DLD1 (cell line): ENCODE results near the gene CARD9.
"Not testable (repeated sequence)": the region's sequence is repeated elsewhere in the genome, so short reads cannot be mapped to it uniquely, and the experiment has no call there.

Experiments used
- in situ Hi-C: cut with HindIII; loops from 2 replicates; pipeline ENCODE4 v1.10.0; 2017; ENCODE audit warnings: low sequenced_read_pairs

The CARD9 gene

GRCh38 chr9:136364942-136365774 lies 8.3 kb downstream of the CARD9 start:
- in situ Hi-C loops: no loop called here

DNA sequence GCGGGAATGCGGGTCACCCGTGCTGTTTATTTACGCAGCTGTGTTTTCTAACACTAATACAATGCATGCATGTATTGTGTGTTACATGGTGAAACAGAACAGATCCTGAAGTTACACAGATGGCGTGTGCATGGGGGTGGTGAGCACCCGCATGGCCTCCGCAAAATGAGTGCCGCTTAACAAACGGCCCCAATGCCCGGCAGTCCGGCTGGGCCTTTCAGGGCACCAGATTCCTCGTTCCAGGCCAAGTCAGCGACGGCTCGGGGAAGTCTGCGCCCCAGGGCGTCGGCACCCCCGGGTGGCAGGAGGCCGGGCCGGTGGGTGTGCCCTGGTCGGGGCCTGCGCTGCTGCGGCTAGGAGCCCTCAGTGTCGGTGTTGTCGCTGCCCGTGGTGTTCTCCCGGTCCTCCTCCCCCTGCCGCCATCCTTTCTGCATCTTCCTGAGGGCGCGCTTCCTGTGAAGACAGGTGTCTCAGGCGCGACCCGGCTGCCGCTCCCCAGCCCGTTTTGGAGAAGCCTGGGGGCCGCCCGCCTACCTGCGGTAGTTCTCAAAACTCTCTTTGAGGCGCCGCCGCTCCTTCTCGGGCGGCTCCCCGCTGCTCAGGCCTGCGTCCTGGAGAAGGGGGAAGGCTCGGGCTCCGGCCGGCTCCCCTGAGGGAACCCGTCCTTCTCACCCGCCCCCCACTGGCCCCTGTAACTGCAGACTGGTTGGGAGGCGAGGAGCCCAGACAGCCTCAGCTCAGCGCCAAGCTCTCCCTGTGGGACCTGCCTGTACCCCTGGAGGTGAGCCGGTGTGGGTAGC lies 9.3 kb downstream of the CARD9 start:
- in situ Hi-C loops: no loop called here

DNA sequence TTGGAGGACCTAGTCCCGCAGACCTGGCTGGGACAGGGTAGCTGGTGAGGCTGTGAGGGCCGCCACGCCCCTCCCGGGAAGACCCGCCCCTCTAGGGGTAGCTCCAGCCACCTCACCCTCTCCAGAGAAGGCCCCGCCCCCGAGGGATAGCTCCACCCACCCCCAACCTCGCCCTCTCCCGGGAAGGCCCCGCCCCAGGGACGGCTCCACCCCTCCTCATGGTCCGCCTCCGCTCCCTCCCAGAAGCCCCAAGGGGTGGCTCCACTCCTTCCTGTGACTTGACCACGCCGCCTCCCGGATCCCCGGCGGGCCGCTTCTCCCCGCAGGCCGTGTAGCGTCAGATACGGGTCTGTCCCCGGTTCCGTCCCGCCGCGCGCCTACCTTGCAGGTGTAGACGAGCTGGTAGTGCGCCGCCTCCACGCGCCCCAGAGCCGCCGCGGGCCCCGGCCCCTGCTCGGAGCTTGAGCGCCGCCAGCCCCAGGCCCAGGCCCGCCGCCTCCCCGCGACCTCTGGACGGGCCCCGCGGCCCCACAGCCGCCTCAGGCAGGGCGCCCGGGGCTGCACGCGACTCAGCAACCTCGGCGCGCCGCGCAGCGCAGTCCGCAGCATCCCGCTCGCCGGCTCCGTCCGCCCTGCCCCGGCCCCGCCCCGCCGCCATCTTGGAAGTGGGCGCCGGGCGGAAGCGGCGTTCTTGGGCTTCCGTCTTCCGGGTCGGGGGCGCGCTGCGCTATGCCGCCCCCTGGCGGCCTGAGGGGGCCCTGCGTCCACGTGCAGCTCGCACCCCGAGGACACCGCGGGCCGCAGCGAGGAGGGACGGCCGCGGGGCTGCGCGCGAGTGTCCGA lies 10.1 kb downstream of the CARD9 start, which contains the start of gene DNLZ:
TSS of gene DNLZ (minus strand) at position 639 of the 843 bp plus-strand sequence. CDS start at position 609, 30 bp downstream.
- in situ Hi-C loops: no loop called here

DNA sequence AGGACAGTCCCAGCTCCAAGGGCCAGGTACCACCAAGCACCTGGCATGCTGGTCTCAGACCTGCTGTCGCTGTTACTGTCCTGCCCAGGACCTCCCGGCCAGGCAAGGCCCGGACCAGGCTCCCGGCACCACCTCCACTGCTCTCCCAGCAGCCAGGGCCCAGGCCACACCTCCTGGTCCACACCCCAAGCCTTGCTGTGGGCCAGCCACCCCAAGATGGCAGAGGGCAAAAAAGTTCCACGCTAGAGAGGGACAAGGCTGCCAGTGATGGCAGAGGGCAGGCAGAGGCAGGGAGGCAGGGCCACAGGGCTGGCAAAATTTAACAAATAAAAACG lies 11.1 kb downstream of the CARD9 start:
- in situ Hi-C loops: no loop called here

- in situ Hi-C loops: no loop called here
Measured at GRCh38 chr9:136361754-136362449, 11.6 kb downstream of the CARD9 start.

DNA sequence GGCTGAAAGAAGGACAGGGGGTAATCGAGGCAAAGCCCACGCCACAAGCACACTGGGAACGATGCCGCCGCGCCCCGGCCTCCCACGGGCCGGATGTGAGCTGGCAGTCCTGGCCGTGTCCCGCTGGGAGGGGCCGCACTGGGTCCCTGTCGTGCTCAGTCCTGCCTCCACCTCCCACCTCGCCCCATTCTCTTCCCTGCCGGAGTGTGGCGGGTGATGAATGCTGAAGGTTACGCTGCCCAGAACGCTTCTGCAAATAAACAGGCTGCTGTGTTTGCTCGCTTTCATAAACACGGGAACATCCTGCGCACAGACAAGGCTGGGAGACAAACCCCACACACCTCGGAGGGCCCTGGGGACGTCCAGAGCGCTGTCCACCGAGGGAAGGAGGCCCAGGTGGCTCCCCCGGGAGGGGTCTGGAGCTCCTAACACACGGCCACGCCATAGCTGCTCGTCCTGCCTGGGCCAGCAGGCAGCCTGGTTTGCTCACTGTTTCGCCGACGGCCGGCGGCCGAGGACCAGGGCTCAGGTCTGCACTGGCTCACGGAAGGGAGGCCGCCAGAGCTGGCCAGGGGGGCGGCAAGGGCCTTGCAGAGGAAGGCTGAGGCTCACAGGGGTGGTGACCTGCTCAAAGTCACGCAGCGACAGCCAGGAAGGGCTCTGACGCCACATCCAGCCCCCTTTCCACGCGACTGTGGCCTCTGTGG lies 12.3 kb downstream of the CARD9 start:
- in situ Hi-C loops: no loop called here

DNA sequence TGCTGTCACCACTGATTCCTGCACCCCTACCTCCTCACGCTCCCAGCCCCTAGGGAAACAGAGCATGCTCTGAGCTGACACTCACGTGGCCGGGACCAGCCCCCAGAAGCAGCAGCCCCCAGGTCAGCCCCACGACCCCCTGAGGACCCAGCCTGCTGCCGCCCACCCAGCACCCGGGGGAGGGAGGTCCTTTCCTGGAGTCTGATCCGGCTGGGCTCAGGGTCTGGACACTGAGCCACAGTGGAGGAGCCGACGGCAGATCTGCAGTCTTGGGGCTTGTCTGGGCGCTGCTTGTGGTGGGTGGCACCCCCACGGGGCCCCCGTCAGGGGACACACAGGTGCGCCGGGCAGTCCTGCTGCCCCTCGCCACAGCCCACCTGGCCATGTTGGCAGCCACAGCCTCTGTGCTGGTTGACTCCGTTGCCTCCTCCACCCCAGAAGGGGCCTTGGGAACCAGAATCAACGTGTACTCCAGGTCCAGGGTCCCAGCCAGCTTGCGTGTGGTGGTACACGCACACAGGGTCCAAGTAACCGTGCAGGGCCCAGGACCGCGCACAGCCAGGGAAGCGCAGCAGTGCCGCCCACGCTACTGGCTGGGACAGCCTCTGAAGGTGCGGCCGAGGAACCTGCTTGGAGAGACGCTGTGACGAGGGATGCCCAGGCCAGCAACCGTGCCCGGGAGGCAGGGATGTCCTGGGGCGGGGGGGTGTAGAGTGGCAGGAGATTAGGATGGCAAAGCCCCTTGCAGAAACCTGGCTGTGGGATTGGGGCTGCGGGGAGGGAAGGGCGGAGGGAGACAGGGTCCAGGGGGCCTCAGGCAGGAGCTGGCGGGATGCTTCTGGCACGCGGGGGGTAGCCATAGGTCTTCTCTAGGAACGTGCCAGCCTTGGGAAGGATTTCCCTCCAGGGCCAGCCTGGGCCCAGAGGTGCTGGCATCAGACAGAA lies 13.4 kb downstream of the CARD9 start:
- in situ Hi-C loops: no loop called here

DNA sequence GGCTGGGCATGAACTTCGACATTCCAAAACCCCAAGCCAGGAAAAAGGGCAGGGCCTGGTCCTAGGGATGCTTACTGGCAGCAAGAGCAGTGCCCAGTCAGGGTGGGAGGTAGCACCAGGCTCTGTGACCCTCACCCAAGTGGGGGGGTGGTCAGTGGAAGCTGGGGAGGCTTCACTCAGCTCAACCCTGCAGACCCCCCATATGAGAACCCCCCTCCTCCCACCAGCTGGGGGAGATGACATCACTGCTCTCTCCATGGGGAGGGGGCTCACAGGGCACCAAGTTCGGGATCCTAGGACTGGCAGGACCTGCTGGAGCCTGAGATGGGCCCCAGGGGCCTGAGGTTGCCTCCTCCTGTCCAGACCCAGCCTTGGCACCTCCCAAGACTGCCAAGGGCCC lies 14.6 kb downstream of the CARD9 start:
- in situ Hi-C loops: no loop called here

GRCh38 chr9:136358016-136358415 lies 15.5 kb downstream of the CARD9 start:
- in situ Hi-C loops: no loop called here

GRCh38 chr9:136357202-136357725 lies 16.2 kb downstream of the CARD9 start:
- in situ Hi-C loops: no loop called here

DNA sequence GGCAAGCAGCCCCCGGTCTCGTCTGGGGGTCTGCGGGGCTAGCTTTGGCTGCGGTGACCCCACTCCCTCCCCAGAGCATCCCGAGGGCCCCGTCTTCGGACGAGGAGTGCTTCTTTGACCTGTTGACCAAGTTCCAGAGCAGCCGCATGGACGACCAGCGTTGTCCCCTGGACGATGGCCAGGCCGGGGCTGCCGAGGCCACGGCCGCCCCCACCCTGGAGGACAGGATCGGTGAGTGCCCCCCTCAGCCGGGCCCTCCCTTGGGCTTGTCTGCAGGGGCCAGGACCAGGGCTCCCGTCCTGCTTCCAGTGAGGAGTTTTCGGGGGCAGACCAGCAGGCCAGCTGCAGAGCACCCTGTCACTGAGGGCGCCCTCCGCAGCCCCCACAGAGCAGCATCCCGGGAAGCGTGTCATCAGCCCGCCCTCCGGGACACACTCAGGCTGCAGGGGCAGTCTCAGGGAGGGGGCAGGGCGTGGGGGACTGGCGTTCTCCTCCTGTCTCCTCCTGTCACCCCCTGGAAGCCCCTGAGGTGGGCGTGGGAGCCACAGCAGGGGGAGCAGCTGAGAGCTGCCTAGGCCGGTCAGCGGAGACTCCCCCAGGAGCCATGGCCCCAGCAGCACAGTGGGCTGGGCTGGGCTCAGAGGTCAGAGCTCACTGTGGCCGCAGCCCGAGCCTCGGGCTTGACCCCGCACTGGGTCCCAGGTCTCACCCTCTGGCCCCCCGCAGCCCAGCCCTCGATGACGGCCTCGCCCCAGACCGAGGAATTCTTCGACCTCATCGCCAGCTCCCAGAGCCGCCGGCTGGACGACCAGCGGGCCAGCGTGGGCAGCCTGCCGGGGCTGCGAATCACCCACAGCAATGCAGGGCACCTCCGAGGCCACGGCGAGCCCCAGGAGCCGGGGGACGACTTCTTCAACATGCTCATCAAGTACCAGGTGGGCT lies 17.6 kb downstream of the CARD9 start:
- in situ Hi-C loops: no loop called here

DNA sequence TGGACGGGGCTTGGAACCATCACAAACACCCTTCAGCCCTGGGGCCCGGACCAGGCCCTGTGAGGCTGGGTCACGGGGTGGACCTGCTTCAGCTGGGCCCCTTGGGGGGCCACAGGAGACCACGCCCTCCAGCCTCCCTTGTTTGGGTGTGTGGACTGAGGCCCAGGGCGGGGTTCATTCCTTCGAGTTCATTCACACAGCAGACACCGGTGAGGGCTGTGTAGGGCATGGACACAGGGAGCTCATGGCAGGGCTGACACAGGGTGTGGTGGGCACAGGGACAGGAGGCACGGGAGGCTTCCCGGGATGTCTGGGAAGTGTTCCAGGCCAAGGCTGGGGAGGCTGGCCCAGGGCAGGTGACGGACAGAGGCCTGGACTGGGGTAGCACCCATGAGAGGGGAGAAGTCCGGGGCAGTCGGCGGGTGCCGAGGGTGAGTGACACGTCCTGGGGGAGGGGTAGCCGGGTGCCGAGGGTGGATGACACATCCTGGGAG lies 18.8 kb downstream of the CARD9 start:
- in situ Hi-C loops: no loop called here

- in situ Hi-C loops: no loop called here
Measured at GRCh38 chr9:136353757-136354488, 19.5 kb downstream of the CARD9 start.

DNA sequence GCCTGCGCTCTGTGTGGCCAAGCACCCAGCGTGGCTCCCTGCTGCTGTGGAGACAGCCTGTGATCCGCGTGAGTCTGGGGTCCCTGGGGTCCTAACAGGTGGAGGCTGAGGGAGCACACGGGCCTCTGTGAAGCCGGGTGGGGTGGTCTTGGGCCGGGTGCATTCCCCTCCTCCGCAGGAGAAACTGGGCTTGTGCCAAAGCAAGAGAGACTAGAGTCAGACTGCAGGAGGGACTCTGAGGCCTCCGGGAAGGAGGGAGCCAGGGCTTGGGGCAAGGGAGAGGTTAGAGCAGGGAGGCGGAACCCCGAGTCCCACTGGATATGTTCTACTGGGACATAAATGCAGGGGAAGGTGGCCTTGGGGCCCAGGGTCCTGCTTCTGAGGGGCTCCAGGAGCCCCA lies 20.4 kb downstream of the CARD9 start:
- in situ Hi-C loops: no loop called here

DNA sequence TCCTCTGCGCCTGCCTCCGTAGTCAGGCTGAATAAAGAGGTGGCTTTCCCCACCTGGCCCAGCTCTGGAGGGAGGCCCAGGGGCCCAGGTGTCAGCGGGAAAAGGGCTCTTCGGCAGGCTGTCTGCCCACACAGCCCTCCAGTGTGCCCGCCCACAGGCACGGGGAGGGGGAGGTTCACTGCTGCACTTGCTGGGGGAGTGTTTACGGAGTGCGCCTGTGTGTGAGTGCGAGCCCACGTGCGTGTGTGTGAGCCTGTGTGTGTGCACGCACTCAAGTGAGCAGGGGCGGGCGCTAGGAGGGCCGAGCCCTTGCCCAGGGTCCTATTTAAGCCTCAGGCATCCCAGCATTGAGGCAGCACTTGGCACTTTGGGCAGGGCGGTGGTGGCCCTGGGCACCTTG lies 20.8 kb downstream of the CARD9 start:
- in situ Hi-C loops: no loop called here

DNA sequence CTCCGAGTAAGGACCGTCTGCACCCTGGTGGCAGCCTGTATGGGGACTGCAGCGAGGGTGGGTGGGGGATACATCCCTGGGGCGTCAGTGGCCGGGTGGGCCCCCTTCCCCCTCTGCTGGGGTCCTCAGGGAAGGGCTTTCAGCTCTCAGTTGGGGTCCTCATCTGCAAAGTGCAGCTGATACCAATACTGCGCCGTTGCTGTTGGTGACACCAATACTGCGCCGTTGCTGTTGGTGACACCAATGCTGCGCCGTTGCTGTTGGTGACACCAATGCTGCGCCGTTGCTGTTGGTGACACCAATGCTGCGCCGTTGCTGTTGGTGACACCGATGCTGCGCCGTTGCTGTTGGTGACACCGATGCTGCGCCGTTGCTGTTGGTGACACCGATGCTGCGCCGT lies 21.6 kb downstream of the CARD9 start:
- in situ Hi-C loops: not testable (repeated sequence)
